Tibial artery (tissue), 4 donors: ENCODE results near the gene KRT82.

Source experiments
- DNase-seq, 2 donors: peaks; one replicate each; pipeline ENCODE4 v3.0.0-alpha.2; 2019
- H3K27ac ChIP-seq, 2 donors: fragments of 200-600 bp; sonication (generic) in 1 of 2; 1 replicate in 1 of 2; 2 replicates in 1 of 2; pipeline ENCODE4 v1.5.1; 2018 to 2019; ENCODE audit warnings: mild to moderate bottlenecking in 1 of 2
- H3K27me3 ChIP-seq, 2 donors: fragments of 200-600 bp; sonication (generic) in 1 of 2; one replicate each; pipeline versions ENCODE4 v1.5.1 to v1.6.0; 2016 to 2019
- H3K36me3 ChIP-seq, 3 donors: fragments of 200-600 bp; sonication (generic) in 2 of 3; one replicate each; pipeline ENCODE4 v1.5.1; 2016 to 2019; ENCODE audit warnings: mild to moderate bottlenecking in 2 of 3
- H3K4me1 ChIP-seq, 4 donors: fragments of 200-600 bp; sonication (generic) in 2 of 4; 1 replicate in 3 of 4; 2 replicates in 1 of 4; pipeline ENCODE4 v1.5.1; 2016 to 2019
- H3K4me3 ChIP-seq, 2 donors: fragments of 200-600 bp; sonication (generic) in 1 of 2; 1 replicate in 1 of 2; 2 replicates in 1 of 2; pipeline ENCODE4 v1.5.1; 2018 to 2019; ENCODE audit warnings: mild to moderate bottlenecking in 2 of 2
- H3K9me3 ChIP-seq, 3 donors: fragments of 200-600 bp; sonication (generic) in 1 of 3; one replicate each; pipeline ENCODE4 v1.5.1; 2016 to 2019
- intact Hi-C: fragments of 100-400 bp; cut with DNase I; formaldehyde crosslinking; loops from one replicate; pipeline ENCODE4 v1.15.0; 2023; ENCODE audit warnings: low total_unique reads
- TF ChIP-seq, protein P1 (sequence below), 2 experiments: fragments of 200-600 bp in 1 of 2; fragments of 450-650 bp in 1 of 2; IDR thresholded peaks; one replicate each; pipeline ENCODE4 v1.5.1; 2017 to 2019; ENCODE audit warnings: antibody characterized with exemption in 2 of 2, mild to moderate bottlenecking in 1 of 2, moderate library complexity in 1 of 2

The KRT82 gene

DNA sequence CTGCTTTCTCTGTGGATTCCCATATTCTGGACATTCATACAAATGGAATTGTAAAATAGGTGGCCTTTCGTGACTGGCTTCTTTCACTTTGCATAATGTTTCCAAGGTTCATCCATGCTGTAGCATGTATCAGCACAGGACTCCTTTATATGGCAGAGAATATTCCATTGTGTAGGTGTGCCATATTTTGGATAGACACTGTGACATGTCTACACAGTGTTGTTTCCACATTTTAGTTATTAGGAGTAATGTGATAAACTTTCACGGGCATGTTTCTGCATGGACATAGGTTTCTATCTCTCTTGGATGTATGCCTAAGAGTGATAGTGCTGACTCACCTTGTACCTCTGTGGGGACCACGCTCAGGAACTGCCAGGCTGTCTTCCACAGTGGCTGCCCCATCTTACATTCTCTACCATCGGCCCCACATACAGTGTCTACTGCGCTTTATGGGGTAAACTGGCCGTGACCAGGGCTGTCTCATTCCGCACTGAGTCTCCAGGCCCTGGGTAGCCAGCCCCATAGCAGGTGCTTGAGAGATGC is 13.6 kb downstream of the KRT82 start:
- intact Hi-C loops = no loop called here
- Histone ChIP-seq H3K4me1 (peaks cover 0 to 17% (median 7%) of the 10 kb centered on the region in 4 donors), H3K27me3 (peaks cover 0 to 15% of the 10 kb centered on the region in 2 donors), H3K4me3 (no peak overlapping the region), H3K9me3 (no peaks in the 10 kb centered on the region), H3K36me3 (no peaks in the 10 kb centered on the region), H3K27ac (no peak overlapping the region)
- TF ChIP-seq, protein P1, sequence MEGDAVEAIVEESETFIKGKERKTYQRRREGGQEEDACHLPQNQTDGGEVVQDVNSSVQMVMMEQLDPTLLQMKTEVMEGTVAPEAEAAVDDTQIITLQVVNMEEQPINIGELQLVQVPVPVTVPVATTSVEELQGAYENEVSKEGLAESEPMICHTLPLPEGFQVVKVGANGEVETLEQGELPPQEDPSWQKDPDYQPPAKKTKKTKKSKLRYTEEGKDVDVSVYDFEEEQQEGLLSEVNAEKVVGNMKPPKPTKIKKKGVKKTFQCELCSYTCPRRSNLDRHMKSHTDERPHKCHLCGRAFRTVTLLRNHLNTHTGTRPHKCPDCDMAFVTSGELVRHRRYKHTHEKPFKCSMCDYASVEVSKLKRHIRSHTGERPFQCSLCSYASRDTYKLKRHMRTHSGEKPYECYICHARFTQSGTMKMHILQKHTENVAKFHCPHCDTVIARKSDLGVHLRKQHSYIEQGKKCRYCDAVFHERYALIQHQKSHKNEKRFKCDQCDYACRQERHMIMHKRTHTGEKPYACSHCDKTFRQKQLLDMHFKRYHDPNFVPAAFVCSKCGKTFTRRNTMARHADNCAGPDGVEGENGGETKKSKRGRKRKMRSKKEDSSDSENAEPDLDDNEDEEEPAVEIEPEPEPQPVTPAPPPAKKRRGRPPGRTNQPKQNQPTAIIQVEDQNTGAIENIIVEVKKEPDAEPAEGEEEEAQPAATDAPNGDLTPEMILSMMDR (IDR thresholded peaks at IDR 0.05) = no peak
- no peak for DNase-seq

GRCh38 chr12:52391618-52392002 is 14.5 kb downstream of the KRT82 start:
- Histone ChIP-seq H3K27ac (peak overlapping the region in 1 of 2 donors; percentile 8), H3K9me3 (no peaks in the 10 kb centered on the region), H3K36me3 (no peaks in the 10 kb centered on the region), H3K4me1 (peaks cover 0 to 17% (median 7%) of the 10 kb centered on the region in 4 donors), H3K27me3 (peaks cover 0 to 15% of the 10 kb centered on the region in 2 donors), H3K4me3 (no peak overlapping the region)
- TF ChIP-seq, protein P1 (IDR thresholded peaks at IDR 0.05) = no peak
- intact Hi-C loops = no loop called here
- DNase-seq = peak; percentile 46 to 89

DNA sequence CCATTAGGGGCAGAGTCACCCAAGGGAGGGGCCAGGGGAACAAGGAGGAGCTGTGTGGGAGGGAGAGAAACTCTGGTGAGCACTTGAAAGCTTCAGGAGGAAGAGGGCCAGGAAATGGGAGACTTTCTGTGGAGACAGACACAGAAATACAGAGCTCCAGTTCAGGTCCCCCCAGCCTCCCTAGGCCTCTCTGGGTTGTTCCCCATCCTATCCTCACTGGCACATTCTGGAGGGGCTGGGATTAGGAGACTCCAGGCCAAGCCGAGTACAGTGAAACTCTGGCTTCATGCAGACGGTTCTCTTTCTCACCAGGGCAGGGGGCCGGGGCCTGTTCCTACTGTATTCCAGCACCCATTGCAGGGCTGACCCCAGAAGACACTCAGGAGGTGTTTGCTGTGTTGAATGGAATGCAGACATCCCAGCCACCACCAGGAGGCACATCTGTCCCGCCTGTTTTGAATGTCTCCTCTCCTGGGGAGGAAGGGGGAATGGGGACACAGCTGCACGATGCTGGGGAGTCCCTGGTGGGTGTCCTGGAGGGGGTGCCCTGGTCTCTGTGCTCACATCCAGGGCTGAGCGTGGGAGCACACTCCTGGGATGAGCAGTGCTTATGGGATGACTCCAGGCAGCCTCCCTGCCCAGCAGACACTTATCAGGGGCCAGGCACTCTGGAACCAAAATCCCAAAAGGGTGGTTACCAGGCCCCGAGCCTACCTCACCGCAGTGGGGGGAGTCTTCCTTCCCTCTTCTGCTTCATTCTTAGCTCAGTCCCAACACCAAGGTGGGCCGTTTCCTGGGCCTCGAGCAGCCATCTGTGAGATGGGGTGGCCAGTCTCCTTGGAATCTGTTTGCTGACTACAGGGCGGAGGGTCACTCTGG is 15.2 kb downstream of the KRT82 start:
- Histone ChIP-seq H3K36me3 (no peaks in the 10 kb centered on the region), H3K27ac (peak overlapping the region in 1 of 2 donors; percentile 8), H3K4me3 (no peak overlapping the region), H3K27me3 (peaks cover 0 to 15% of the 10 kb centered on the region in 2 donors), H3K9me3 (no peaks in the 10 kb centered on the region), H3K4me1 (peaks cover 0 to 17% (median 7%) of the 10 kb centered on the region in 4 donors)
- intact Hi-C loops = no loop called here
- TF ChIP-seq, protein P1 (IDR thresholded peaks at IDR 0.05) = peak; percentile 32 to 38
- no peak for DNase-seq

DNA sequence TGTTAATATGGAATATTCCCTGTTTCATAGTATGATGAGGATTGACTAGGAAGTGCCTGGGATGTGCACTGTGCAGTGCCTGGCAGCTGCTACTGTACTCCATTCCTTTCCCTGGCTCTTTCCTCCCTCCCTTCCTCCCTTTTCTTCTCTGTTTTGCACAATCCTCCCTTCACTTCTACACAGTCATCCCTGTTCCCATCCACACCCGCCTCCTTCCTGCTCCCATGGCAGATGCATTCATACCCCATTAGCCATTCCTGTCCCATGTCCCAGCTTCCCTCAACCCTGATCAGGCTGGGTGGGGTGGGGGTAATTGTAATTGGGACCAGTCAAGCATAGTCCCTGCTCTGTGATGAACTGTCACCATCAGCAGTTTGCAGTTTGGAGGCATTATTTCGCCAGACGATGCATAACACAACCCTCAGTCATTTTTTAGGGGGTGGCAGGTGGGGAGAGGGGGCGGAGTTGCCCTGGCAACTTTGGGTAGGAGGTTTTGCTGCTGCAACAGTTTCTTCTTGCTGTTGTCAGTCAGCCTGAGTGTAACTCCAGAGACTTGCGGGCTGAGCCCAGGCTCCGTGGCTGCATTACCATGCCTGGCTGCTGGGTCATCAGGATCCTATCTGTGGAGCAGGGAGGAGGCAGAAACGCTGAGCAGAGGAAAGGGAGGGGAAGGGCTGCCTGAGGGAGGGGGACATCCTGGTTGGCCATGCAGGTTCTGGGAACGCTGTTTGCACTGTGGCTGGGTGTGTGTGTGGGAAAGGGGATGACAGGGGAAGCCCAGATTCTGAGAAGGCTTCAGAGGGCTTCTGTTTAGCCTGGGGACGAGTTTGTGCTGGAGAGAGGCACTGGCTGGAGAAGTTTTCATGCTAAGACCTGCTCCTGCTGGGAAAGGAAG is 16.6 kb downstream of the KRT82 start:
- no peak for DNase-seq
- TF ChIP-seq, protein P1 (IDR thresholded peaks at IDR 0.05) = no peak
- Histone ChIP-seq H3K4me3 (no peak overlapping the region), H3K27me3 (peaks cover 0 to 22% of the 10 kb centered on the region in 2 donors), H3K36me3 (no peaks in the 10 kb centered on the region), H3K4me1 (peaks cover 0 to 17% (median 7%) of the 10 kb centered on the region in 4 donors), H3K9me3 (no peaks in the 10 kb centered on the region), H3K27ac (no peak overlapping the region)
- intact Hi-C loops = loop anchor here (10.0 kb wide), 1 partner anchor 195 kb away; no protein-coding TSS in a partner anchor

GRCh38 chr12:52387859-52388258 is 18.3 kb downstream of the KRT82 start:
- Histone ChIP-seq H3K4me1 (peaks cover 0 to 14% (median 5%) of the 10 kb centered on the region in 4 donors), H3K36me3 (no peaks in the 10 kb centered on the region), H3K27me3 (peaks cover 0 to 22% of the 10 kb centered on the region in 2 donors), H3K4me3 (no peak overlapping the region), H3K9me3 (no peaks in the 10 kb centered on the region), H3K27ac (no peak overlapping the region)
- DNase-seq = no peak
- intact Hi-C loops = loop anchor here (10.0 kb wide), 1 partner anchor 197 kb away; no protein-coding TSS in a partner anchor
- TF ChIP-seq, protein P1 (IDR thresholded peaks at IDR 0.05) = no peak
